ENCODE measurements around the gene KCNK1.
"Not testable (repeated sequence)": the region's sequence is repeated elsewhere in the genome, so short reads cannot be mapped to it uniquely, and the experiment has no call there.

The KCNK1 gene

GRCh38 chr1:233598891-233599541, 14.9 kb upstream of the KCNK1 start:
- Mint-ChIP-seq H3K36me3 (ENCODE audit: low read depth) (no peaks in the 10 kb centered on the region), H3K4me3 (peak overlapping the region; percentile 22), H3K4me1 (ENCODE audit: low read depth) (peaks cover 6% of the 10 kb centered on the region), H3K27ac (peak overlapping the region; percentile 76), H3K9me3 (no peaks in the 10 kb centered on the region), H3K27me3 (ENCODE audit: low read depth) (no peaks in the 10 kb centered on the region)

GRCh38 chr1:233599542-233600073, 14.3 kb upstream of the KCNK1 start:
- H3K9me3 Mint-ChIP-seq, result no peaks in the 10 kb centered on the region
- peak overlapping the region; percentile 63 for H3K27ac Mint-ChIP-seq
- peaks cover 6% of the 10 kb centered on the region for H3K4me1 Mint-ChIP-seq (ENCODE audit: low read depth)
- no peaks in the 10 kb centered on the region for H3K27me3 Mint-ChIP-seq (ENCODE audit: low read depth)
- H3K36me3 Mint-ChIP-seq (ENCODE audit: low read depth), result no peaks in the 10 kb centered on the region
- no peak overlapping the region for H3K4me3 Mint-ChIP-seq

- Mint-ChIP-seq H3K4me1 (ENCODE audit: low read depth) (peaks cover 6% of the 10 kb centered on the region), H3K9me3 (no peaks in the 10 kb centered on the region), H3K36me3 (ENCODE audit: low read depth) (no peaks in the 10 kb centered on the region), H3K27ac (peak overlapping the region; percentile 43), H3K27me3 (ENCODE audit: low read depth) (no peaks in the 10 kb centered on the region), H3K4me3 (no peak overlapping the region)
Measured at GRCh38 chr1:233600488-233600887, 13.4 kb upstream of the KCNK1 start.

GRCh38 chr1:233603478-233603877, 10.4 kb upstream of the KCNK1 start:
- peaks cover 6% of the 10 kb centered on the region for H3K4me1 Mint-ChIP-seq (ENCODE audit: low read depth)

GRCh38 chr1:233605205-233605604, 8.7 kb upstream of the KCNK1 start:
- H3K27ac Mint-ChIP-seq, result no peak overlapping the region
- no peak overlapping the region for H3K4me3 Mint-ChIP-seq
- no peaks in the 10 kb centered on the region for H3K9me3 Mint-ChIP-seq
- peaks cover 10% of the 10 kb centered on the region for H3K27me3 Mint-ChIP-seq (ENCODE audit: low read depth)
- no peaks in the 10 kb centered on the region for H3K36me3 Mint-ChIP-seq (ENCODE audit: low read depth)
- no peaks in the 10 kb centered on the region for H3K4me1 Mint-ChIP-seq (ENCODE audit: low read depth)

More at GRCh38 chr1:233603478-233603877, 10.4 kb upstream of the KCNK1 start:
- H3K4me3 Mint-ChIP-seq, result no peak overlapping the region
- no peaks in the 10 kb centered on the region for H3K9me3 Mint-ChIP-seq
- no peaks in the 10 kb centered on the region for H3K36me3 Mint-ChIP-seq (ENCODE audit: low read depth)
- peaks cover 2% of the 10 kb centered on the region for H3K27me3 Mint-ChIP-seq (ENCODE audit: low read depth)
- no peak overlapping the region for H3K27ac Mint-ChIP-seq

GRCh38 chr1:233606813-233607212, 7.1 kb upstream of the KCNK1 start:
- H3K9me3 Mint-ChIP-seq, result no peaks in the 10 kb centered on the region
- H3K36me3 Mint-ChIP-seq (ENCODE audit: low read depth), result no peaks in the 10 kb centered on the region
- no peak overlapping the region for H3K4me3 Mint-ChIP-seq
- H3K27me3 Mint-ChIP-seq (ENCODE audit: low read depth), result peaks cover 22% of the 10 kb centered on the region
- H3K27ac Mint-ChIP-seq, result no peak overlapping the region
- H3K4me1 Mint-ChIP-seq (ENCODE audit: low read depth), result no peaks in the 10 kb centered on the region

GRCh38 chr1:233607252-233608119, 6.4 kb upstream of the KCNK1 start:
- Mint-ChIP-seq H3K27ac (no peak overlapping the region), H3K4me3 (no peak overlapping the region), H3K9me3 (no peaks in the 10 kb centered on the region), H3K4me1 (ENCODE audit: low read depth) (no peaks in the 10 kb centered on the region), H3K27me3 (ENCODE audit: low read depth) (peaks cover 28% of the 10 kb centered on the region), H3K36me3 (ENCODE audit: low read depth) (no peaks in the 10 kb centered on the region)

- H3K27ac Mint-ChIP-seq, result no peak overlapping the region
- no peak overlapping the region for H3K4me3 Mint-ChIP-seq
- H3K4me1 Mint-ChIP-seq (ENCODE audit: low read depth), result no peaks in the 10 kb centered on the region
- H3K27me3 Mint-ChIP-seq (ENCODE audit: low read depth), result peaks cover 40% of the 10 kb centered on the region
- H3K9me3 Mint-ChIP-seq, result no peaks in the 10 kb centered on the region
- H3K36me3 Mint-ChIP-seq (ENCODE audit: low read depth), result no peaks in the 10 kb centered on the region
Measured at GRCh38 chr1:233608988-233609387, 4.9 kb upstream of the KCNK1 start.

- Mint-ChIP-seq H3K4me1 (ENCODE audit: low read depth) (no peaks in the 10 kb centered on the region), H3K9me3 (no peaks in the 10 kb centered on the region), H3K36me3 (ENCODE audit: low read depth) (no peaks in the 10 kb centered on the region), H3K27me3 (ENCODE audit: low read depth) (peaks cover 44% of the 10 kb centered on the region), H3K27ac (no peak overlapping the region), H3K4me3 (no peak overlapping the region)
Measured at GRCh38 chr1:233609926-233610325, 4.0 kb upstream of the KCNK1 start.

- no peaks in the 10 kb centered on the region for H3K9me3 Mint-ChIP-seq
- H3K36me3 Mint-ChIP-seq (ENCODE audit: low read depth), result no peaks in the 10 kb centered on the region
- H3K4me3 Mint-ChIP-seq, result no peak overlapping the region
- H3K27me3 Mint-ChIP-seq (ENCODE audit: low read depth), result peaks cover 51% of the 10 kb centered on the region
- no peaks in the 10 kb centered on the region for H3K4me1 Mint-ChIP-seq (ENCODE audit: low read depth)
- no peak overlapping the region for H3K27ac Mint-ChIP-seq
Measured at GRCh38 chr1:233610628-233611027, 3.3 kb upstream of the KCNK1 start.

- not testable (repeated sequence) for H3K4me3 Mint-ChIP-seq; H3K36me3 Mint-ChIP-seq (ENCODE audit: low read depth); H3K4me1 Mint-ChIP-seq (ENCODE audit: low read depth); H3K9me3 Mint-ChIP-seq; H3K27ac Mint-ChIP-seq
- peaks cover 58% of the 10 kb centered on the region for H3K27me3 Mint-ChIP-seq (ENCODE audit: low read depth)
Measured at GRCh38 chr1:233611363-233611762, 2.5 kb upstream of the KCNK1 start.

GRCh38 chr1:233614173-233614742, 352 bp downstream of the KCNK1 start:
- no peaks in the 10 kb centered on the region for H3K4me1 Mint-ChIP-seq (ENCODE audit: low read depth)
- no peaks in the 10 kb centered on the region for H3K9me3 Mint-ChIP-seq
- no peaks in the 10 kb centered on the region for H3K36me3 Mint-ChIP-seq (ENCODE audit: low read depth)
- H3K4me3 Mint-ChIP-seq, result peak overlapping the region; percentile 58
- H3K27me3 Mint-ChIP-seq (ENCODE audit: low read depth), result peaks cover 71% of the 10 kb centered on the region
- H3K27ac Mint-ChIP-seq, result peak overlapping the region; percentile 26

GRCh38 chr1:233614743-233615521, 1.0 kb downstream of the KCNK1 start:
- Mint-ChIP-seq H3K4me3 (peak overlapping the region; percentile 58), H3K27ac (peak overlapping the region; percentile 26), H3K4me1 (ENCODE audit: low read depth) (no peaks in the 10 kb centered on the region), H3K27me3 (ENCODE audit: low read depth) (peaks cover 67% of the 10 kb centered on the region), H3K9me3 (no peaks in the 10 kb centered on the region), H3K36me3 (ENCODE audit: low read depth) (no peaks in the 10 kb centered on the region)

GRCh38 chr1:233615571-233615970, 1.7 kb downstream of the KCNK1 start:
- Mint-ChIP-seq H3K4me1 (ENCODE audit: low read depth) (no peaks in the 10 kb centered on the region), H3K27ac (no peak overlapping the region), H3K36me3 (ENCODE audit: low read depth) (no peaks in the 10 kb centered on the region), H3K9me3 (no peaks in the 10 kb centered on the region), H3K27me3 (ENCODE audit: low read depth) (peaks cover 65% of the 10 kb centered on the region), H3K4me3 (peak overlapping the region; percentile 16)

Data from T-helper 1 cell treated with Interleukin-12 subunit alpha and Interleukin-12 subunit beta and Interleukin-4 antibody, amounts not matched to agents 30 μg/mL and 1 μg/mL, for 36 hours (primary cell).